OCI-LY7 (cell line): ENCODE results near the gene GATA5. TPM values are rescaled to one million over a fixed set of nuclear protein-coding genes. Genes with fewer than 3 reads are reported as not detected.

ENCODE experiments used
- BruUV-seq: library from RNA; stranded (reverse); fragments of 400-500 nt; replicated peaks from 2 replicates; lab custom pipeline; 2021; lab: Mats Ljungman, UMichigan
- CTCF ChIA-PET: fragments of 300-600 bp; sonication (Branson Sonifier 250); formaldehyde crosslinking; loops from one replicate; lab custom pipeline; 2022; ENCODE audit warnings: antibody characterized with exemption; ENCODE audit not compliant: unreplicated experiment; lab: Charles Lee
- POLR2A ChIA-PET: fragments of 300-600 bp; sonication (Branson Sonifier 250); formaldehyde crosslinking; loops from one replicate; lab custom pipeline; 2022; ENCODE audit warnings: antibody characterized with exemption; lab: Charles Lee
- DNase-seq: peaks from one replicate; pipeline ENCODE4 v3.0.0-alpha.2; 2015; ENCODE audit warnings: low spot score
- H2AFZ ChIP-seq: fragments of 200-600 bp; sonication (generic), shearing (Covaris generic); 2 replicates; pipeline ENCODE4 v1.6.1; 2014; ENCODE audit warnings: mild to moderate bottlenecking, antibody characterized with exemption, low read length, moderate library complexity
- H3K27ac ChIP-seq: fragments of 200-600 bp; sonication (generic); 2 replicates; pipeline ENCODE4 v1.5.1; 2014; ENCODE audit warnings: mixed run types, low read depth, mild to moderate bottlenecking, moderate library complexity, low read length, inconsistent platforms; ENCODE audit not compliant: poor library complexity, severe bottlenecking
- H3K36me3 ChIP-seq: fragments of 200-600 bp; sonication (generic); 2 replicates; pipeline ENCODE4 v1.6.1; 2014; ENCODE audit warnings: mild to moderate bottlenecking, antibody characterized with exemption, low read length, moderate library complexity, mixed read lengths; ENCODE audit not compliant: insufficient read depth
- H3K4me1 ChIP-seq: fragments of 200-600 bp; sonication (generic); 2 replicates; pipeline ENCODE4 v1.5.1; 2014; ENCODE audit warnings: mild to moderate bottlenecking, low read length; ENCODE audit not compliant: insufficient read depth, poor library complexity, severe bottlenecking
- H3K4me2 ChIP-seq: fragments of 200-600 bp; sonication (generic); 2 replicates; pipeline ENCODE4 v1.6.1; 2014; ENCODE audit warnings: mild to moderate bottlenecking, low read length
- H3K4me3 ChIP-seq: fragments of 200-600 bp; sonication (generic); 2 replicates; pipeline ENCODE4 v1.5.1; 2014; ENCODE audit warnings: mild to moderate bottlenecking, low read depth, low read length; ENCODE audit not compliant: poor library complexity, severe bottlenecking
- H3K79me2 ChIP-seq: fragments of 200-600 bp; sonication (generic); 2 replicates; pipeline ENCODE4 v1.6.1; 2016; ENCODE audit warnings: low read depth, mild to moderate bottlenecking, low read length, moderate library complexity, mixed read lengths; ENCODE audit not compliant: insufficient read depth
- H3K9me2 ChIP-seq: fragments of 200-600 bp; sonication (generic); 2 replicates; pipeline ENCODE4 v1.6.1; 2016; ENCODE audit warnings: mild to moderate bottlenecking, low read length, mixed read lengths; ENCODE audit not compliant: insufficient read depth
- H3K9me3 ChIP-seq: fragments of 200-600 bp; sonication (generic); 2 replicates; pipeline ENCODE4 v1.6.1; 2014; ENCODE audit warnings: mild to moderate bottlenecking, mixed run types, low read length, mixed read lengths
- H4K20me1 ChIP-seq: fragments of 200-600 bp; sonication (generic); 2 replicates; pipeline ENCODE4 v1.6.1; 2014; ENCODE audit warnings: mild to moderate bottlenecking, antibody characterized with exemption, low read length, moderate library complexity, mixed read lengths; ENCODE audit not compliant: insufficient read depth
- CTCF ChIP-seq: fragments of 200-600 bp; sonication (generic); conservative IDR thresholded peaks from 2 replicates; pipeline ENCODE4 v1.5.1; 2014; ENCODE audit warnings: mild to moderate bottlenecking, antibody characterized with exemption, low read length, moderate library complexity, mixed read lengths
- EZH2phosphoT487 ChIP-seq: fragments of 200-600 bp; sonication (generic); IDR thresholded peaks from 2 replicates; pipeline ENCODE4 v1.6.1; 2018; ENCODE audit warnings: low read depth, borderline replicate concordance, mild to moderate bottlenecking, mixed run types, antibody characterized with exemption, low read length, moderate library complexity, mixed read lengths
- intact Hi-C: fragments of 100-400 bp; cut with micrococcal nuclease; formaldehyde crosslinking; loops from one replicate; pipeline ENCODE4 v1.10.0; 2022; ENCODE audit not compliant: unreplicated experiment
- total RNA-seq, 2 experiments: library from RNA; depleted of rRNA in 1 of 2; stranded (reverse); fragments of >200 nt in 1 of 2; shearing (Covaris generic) in 1 of 2; gene quantifications; 2 replicates each; pipeline ENCODE4 v1.2.3, GENCODE V29; 2014 to 2022

The GATA5 gene
- total RNA-seq, 2 experiments from 2014 or later = not detected

- ChIA-PET POLR2A (no interaction called here), CTCF (no interaction called here)
- no peak overlapping the region for H3K4me2 ChIP-seq
- H3K4me1 ChIP-seq = no peaks in the 10 kb centered on the region
- TF ChIP-seq CTCF (no peak), EZH2phosphoT487 (no peak)
- no peak overlapping the region for H2AFZ ChIP-seq
- no peaks in the 10 kb centered on the region for H4K20me1 ChIP-seq
- H3K9me2 ChIP-seq = no peaks in the 10 kb centered on the region
- intact Hi-C loops = no loop called here
- no peaks in the 10 kb centered on the region for H3K9me3 ChIP-seq
- H3K27ac ChIP-seq = no peak overlapping the region
- no peak for DNase-seq
- H3K36me3 ChIP-seq = no peaks in the 10 kb centered on the region
- BruUV-seq = no TSS peak
- H3K79me2 ChIP-seq = no peaks in the 10 kb centered on the region
- no peak overlapping the region for H3K4me3 ChIP-seq
These were observed 40.5 kb upstream of the GATA5 start for GRCh38 chr20:62516338-62516737.

GRCh38 chr20:62515826-62516225 lies 40.0 kb upstream of the GATA5 start:
- CTCF ChIA-PET = no interaction called here
- DNase-seq = no peak
- Histone ChIP-seq H3K4me1 (no peaks in the 10 kb centered on the region), H2AFZ (no peak overlapping the region), H3K79me2 (no peaks in the 10 kb centered on the region), H3K9me3 (no peaks in the 10 kb centered on the region), H3K9me2 (no peaks in the 10 kb centered on the region), H3K4me2 (no peak overlapping the region), H3K27ac (no peak overlapping the region), H3K36me3 (no peaks in the 10 kb centered on the region), H3K4me3 (no peak overlapping the region), H4K20me1 (no peaks in the 10 kb centered on the region)
- intact Hi-C loops = no loop called here
- POLR2A ChIA-PET = interaction anchor here (0.6 kb wide), 1 partner anchor 45 kb away, joined by 4 read pairs; no protein-coding TSS in a partner anchor
- no TSS peak for BruUV-seq
- TF ChIP-seq EZH2phosphoT487 (no peak), CTCF (no peak)

- no peak for TF ChIP-seq EZH2phosphoT487
- Histone ChIP-seq H4K20me1 (no peaks in the 10 kb centered on the region), H3K27ac (no peak overlapping the region), H2AFZ (no peak overlapping the region), H3K9me3 (no peaks in the 10 kb centered on the region), H3K79me2 (no peaks in the 10 kb centered on the region), H3K4me1 (no peaks in the 10 kb centered on the region), H3K36me3 (no peaks in the 10 kb centered on the region), H3K9me2 (no peaks in the 10 kb centered on the region), H3K4me3 (no peak overlapping the region), H3K4me2 (no peak overlapping the region)
- intact Hi-C loops = no loop called here
- ChIA-PET CTCF (no interaction called here), POLR2A (no interaction called here)
- DNase-seq = no peak
- BruUV-seq = no TSS peak
These were observed 39.5 kb upstream of the GATA5 start for GRCh38 chr20:62515280-62515679.
